GM12878 (cell line): ENCODE measurements around the gene RAB11FIP2. TPM values are rescaled to one million over a fixed set of nuclear protein-coding genes. Genes with fewer than 3 reads are reported as not detected.
"Not testable (repeated sequence)": the region's sequence is repeated elsewhere in the genome, so short reads cannot be mapped to it uniquely, and the experiment has no call there.

Experiments
- ATAC-seq: fragments of 200-7000 bp; cut with Tn5 transposase; 3 replicates; pipeline ENCODE4 v1.9.1; 2020; ENCODE audit warnings: mild to moderate bottlenecking, moderate library complexity
- BruUV-seq: library from RNA; stranded (reverse); fragments of 400-500 nt; replicated peaks from 2 replicates; lab custom pipeline; 2021; lab: Mats Ljungman, UMichigan
- CTCF ChIA-PET: fragments of 300-600 bp; sonication (Branson Sonifier 250); formaldehyde crosslinking; extraction: SDS; loops from one replicate; lab custom pipeline; 2021; ENCODE audit warnings: inconsistent platforms; lab: Yijun Ruan, JAX
- POLR2A ChIA-PET: fragments of 350-600 bp; formaldehyde crosslinking; extraction: SDS; loops from one replicate; lab custom pipeline; 2021; ENCODE audit warnings: inconsistent platforms; lab: Charles Lee
- RAD21 ChIA-PET: fragments of 300-600 bp; sonication (Branson Sonifier 250); formaldehyde crosslinking; loops from one replicate; lab custom pipeline; 2023; ENCODE audit warnings: antibody characterized with exemption; ENCODE audit not compliant: unreplicated experiment; lab: Charles Lee
- SMC1A ChIA-PET: fragments of 300-600 bp; sonication (Branson Sonifier 250); formaldehyde crosslinking; loops from one replicate; lab custom pipeline; 2023; ENCODE audit not compliant: unreplicated experiment, uncharacterized antibody; lab: Charles Lee
- DNase-seq: peaks from one replicate; pipeline ENCODE4 v3.0.0-alpha.2; 2011; ENCODE audit warnings: low read depth, low spot score
- FAIRE-seq: peaks from 3 replicates; lab custom pipeline; 2011; peaks lifted over from hg19 to GRCh38; lab: Jason Lieb, UNC
- H2AFZ ChIP-seq: 2 replicates; pipeline ENCODE4 v1.6.0; 2011; ENCODE audit warnings: low read depth, low read length, control low read depth; ENCODE audit not compliant: control insufficient read depth
- H3K27ac ChIP-seq: 2 replicates; pipeline ENCODE4 v1.5.1; 2011; ENCODE audit warnings: control low read depth; ENCODE audit not compliant: control insufficient read depth, insufficient read depth
- H3K27me3 ChIP-seq, 2 experiments: replicated peaks in 1 of 2; 2 replicates each; pipeline versions ENCODE4 v1.6.0 to v1.6.1; 2011; ENCODE audit warnings: low read length in 1 of 2; ENCODE audit not compliant: control insufficient read depth in 2 of 2, insufficient read depth in 2 of 2
- H3K36me3 ChIP-seq, 2 experiments: 2 replicates each; pipeline ENCODE4 v1.5.1; 2011; ENCODE audit warnings: low read length in 1 of 2; ENCODE audit not compliant: control insufficient read depth in 2 of 2, insufficient read depth in 2 of 2
- H3K4me1 ChIP-seq: 2 replicates; pipeline ENCODE4 v1.6.1; 2011; ENCODE audit warnings: mild to moderate bottlenecking, low read length, moderate library complexity, mixed read lengths; ENCODE audit not compliant: control insufficient read depth, insufficient read depth
- H3K4me2 ChIP-seq: 2 replicates; pipeline ENCODE4 v1.6.0; 2011; ENCODE audit warnings: control low read depth; ENCODE audit not compliant: control insufficient read depth, insufficient read depth
- H3K4me3 ChIP-seq: fragments of 200-600 bp; sonication (generic); 2 replicates; pipeline ENCODE4 v1.5.1; 2016
- H3K79me2 ChIP-seq: 2 replicates; pipeline ENCODE4 v1.6.0; 2011; ENCODE audit warnings: low read length; ENCODE audit not compliant: control insufficient read depth, insufficient read depth
- H3K9ac ChIP-seq: 2 replicates; pipeline ENCODE4 v1.8.0; 2011; ENCODE audit warnings: low read length, control low read depth, mixed read lengths; ENCODE audit not compliant: control insufficient read depth, insufficient read depth
- H3K9me3 ChIP-seq: replicated peaks from 3 replicates; pipeline ENCODE4 v1.5.1; 2011; ENCODE audit warnings: mild to moderate bottlenecking, low read length; ENCODE audit not compliant: control insufficient read depth, insufficient read depth
- H4K20me1 ChIP-seq: 2 replicates; pipeline ENCODE4 v1.6.0; 2011; ENCODE audit not compliant: control insufficient read depth, insufficient read depth
- NR2F1 ChIP-seq: fragments of 450-650 bp; conservative IDR thresholded peaks from 2 replicates; pipeline ENCODE4 v1.6.1; 2017; ENCODE audit warnings: mild to moderate bottlenecking
- ZBTB4 ChIP-seq: fragments of 450-650 bp; formaldehyde crosslinking; IDR thresholded peaks from 2 replicates; pipeline ENCODE4 v1.4.0; 2022; ENCODE audit warnings: mild to moderate bottlenecking, moderate library complexity
- WGBS: methylation state at CpG from one replicate; pipeline ENCODE4 v1.1.6; 2016; ENCODE audit warnings: low lambda C conversion rate; ENCODE audit not compliant: insufficient replicate concordance, insufficient coverage; ENCODE audit errors: missing lambda C conversion rate; 5-methylcytosine and 5-hydroxymethylcytosine counted together
- in situ Hi-C: fragments of 300-500 bp; cut with MboI; formaldehyde crosslinking; loops from 9 replicates; pipeline ENCODE4 v1.14.3; 2018; ENCODE audit warnings: mixed read lengths
- intact Hi-C: fragments of 100-400 bp; cut with micrococcal nuclease; formaldehyde crosslinking; loops from one replicate; pipeline ENCODE4 v1.14.2; 2022; ENCODE audit not compliant: unreplicated experiment
- polyA plus RNA-seq, 11 experiments: library from polyadenylated mRNA; depleted of rRNA in 4 of 11; unstranded in 6 of 11; stranded (reverse) in 5 of 11; fragments of >200 nt; fragmentation: Nextera tagmentation in 4 of 11; fragmentation: Illumina TruSeq in 1 of 11; extraction: Ambion mirVana in 4 of 11; extraction: Trizol in 1 of 11; gene quantifications; 1 replicate in 1 of 11; 2 replicates in 10 of 11; pipeline versions ENCODE4 v1.2.1 to v1.2.3, GENCODE V29; 2011 to 2016; ENCODE audit warnings: inconsistent platforms in 2 of 11, missing spikeins in 2 of 11, low read depth in 1 of 11
- total RNA-seq, 4 experiments: library from RNA; depleted of rRNA in 3 of 4; stranded (reverse); fragments of >200 nt in 3 of 4; fragmentation: Illumina TruSeq in 1 of 4; extraction: Trizol in 1 of 4; gene quantifications; 2 replicates each; pipeline versions ENCODE4 v1.2.1 to v1.2.3, GENCODE V29; 2013 to 2021

RAB11FIP2 gene
- total and polyA plus RNA-seq, 10 of the 15 experiments (the other 5 are each of a cell fraction or from before 2014, with no cell fraction given) = 1.8 to 16.7 (median 4.3) TPM

DNA sequence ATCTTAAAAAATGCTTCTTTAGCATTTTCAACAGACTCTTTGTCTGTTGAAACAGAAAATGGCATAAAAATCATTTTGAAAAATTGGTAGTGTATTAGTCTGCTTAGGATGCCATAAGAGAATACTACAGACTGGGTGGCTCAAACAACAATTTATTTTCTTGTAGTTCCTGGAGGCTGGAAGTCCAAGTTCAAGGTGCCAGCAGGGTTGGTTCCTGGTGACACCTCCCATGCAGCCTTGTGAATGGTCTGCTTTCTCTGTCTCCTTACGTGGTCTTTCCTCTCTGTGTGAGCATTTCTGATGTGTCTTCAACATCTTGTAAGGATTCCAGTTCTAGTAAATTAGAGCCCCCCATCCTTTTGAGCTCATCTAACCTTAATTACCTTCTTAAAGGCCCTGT, 26.1 kb upstream of the RAB11FIP2 start (continued):
- TF ChIP-seq ZBTB4 (CRISPR knock-in tag) (no peak), NR2F1 (no peak)
- TF ChIP-seq, all 136 proteins: peak for 0

- RAD21 ChIA-PET, SMC1A ChIA-PET, BruUV-seq, CTCF ChIA-PET, intact Hi-C loops, H3K36me3 ChIP-seq, FAIRE-seq, POLR2A ChIA-PET, H2AFZ ChIP-seq, H3K79me2 ChIP-seq, H3K4me1 ChIP-seq, H3K27me3 ChIP-seq, H3K9me3 ChIP-seq, ATAC-seq, H3K27ac ChIP-seq, H3K4me2 ChIP-seq, H4K20me1 ChIP-seq, in situ Hi-C loops, DNase-seq, H3K9ac ChIP-seq, H3K4me3 ChIP-seq: not testable (repeated sequence)
- 100% methylated on average over 1 of the region's 1 CpG for WGBS
Observed at GRCh38 chr10:118067389-118067788, 20.6 kb upstream of the RAB11FIP2 start.
